HFF-Myc (cell line): ENCODE results near the gene SULT4A1.

Experiments used
- DNase-seq: peaks from one replicate; pipeline ENCODE4 v3.0.0-alpha.2; 2011; ENCODE audit warnings: low read depth; ENCODE audit errors: extremely low read depth
- H3K4me3 ChIP-seq: replicated peaks from 2 replicates; pipeline ENCODE4 v1.5.1; 2011; ENCODE audit warnings: low read depth, mild to moderate bottlenecking, control low read depth, low read length
- TF ChIP-seq, protein P1 (sequence below): IDR thresholded peaks from 2 replicates; pipeline ENCODE4 v1.5.1; 2012; ENCODE audit warnings: mild to moderate bottlenecking, low read depth, low read length, control low read depth; ENCODE audit errors: missing control alignments

Gene SULT4A1

DNA sequence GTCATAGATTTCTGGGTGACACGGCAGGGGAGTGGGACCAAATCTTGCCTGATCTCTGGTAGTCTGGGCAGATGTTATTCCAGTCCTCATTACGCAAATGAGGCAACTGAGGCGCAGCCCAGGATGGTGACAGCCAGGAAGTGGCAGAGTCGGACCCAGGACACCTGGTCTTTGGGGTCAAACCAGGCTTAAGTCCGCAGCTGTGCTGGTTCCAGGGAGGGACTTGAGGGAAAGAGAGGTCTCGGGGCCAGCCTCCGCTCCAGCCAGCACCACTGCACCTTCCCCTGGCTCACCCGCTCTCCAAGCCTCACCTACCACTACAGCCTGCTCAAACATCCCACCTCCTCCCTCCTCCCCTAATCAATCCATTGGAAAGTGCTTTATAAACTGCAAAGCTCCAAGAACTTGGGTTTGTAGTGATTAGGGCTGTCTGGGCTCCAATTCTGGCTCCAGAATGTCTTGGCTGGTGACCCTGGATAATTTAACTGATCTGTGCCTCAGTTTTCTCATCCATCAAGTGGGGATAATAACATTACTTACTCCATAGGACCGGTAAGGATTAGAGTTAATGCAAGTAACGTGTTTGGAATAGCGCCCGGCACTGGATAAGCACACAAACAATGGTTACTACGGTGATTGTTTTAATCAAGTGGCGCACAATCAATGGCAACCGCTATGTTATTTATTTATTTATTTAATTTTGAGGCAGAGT, 30.0 kb upstream of the SULT4A1 start:
- no peak overlapping the region for H3K4me3 ChIP-seq
- TF ChIP-seq, protein P1, sequence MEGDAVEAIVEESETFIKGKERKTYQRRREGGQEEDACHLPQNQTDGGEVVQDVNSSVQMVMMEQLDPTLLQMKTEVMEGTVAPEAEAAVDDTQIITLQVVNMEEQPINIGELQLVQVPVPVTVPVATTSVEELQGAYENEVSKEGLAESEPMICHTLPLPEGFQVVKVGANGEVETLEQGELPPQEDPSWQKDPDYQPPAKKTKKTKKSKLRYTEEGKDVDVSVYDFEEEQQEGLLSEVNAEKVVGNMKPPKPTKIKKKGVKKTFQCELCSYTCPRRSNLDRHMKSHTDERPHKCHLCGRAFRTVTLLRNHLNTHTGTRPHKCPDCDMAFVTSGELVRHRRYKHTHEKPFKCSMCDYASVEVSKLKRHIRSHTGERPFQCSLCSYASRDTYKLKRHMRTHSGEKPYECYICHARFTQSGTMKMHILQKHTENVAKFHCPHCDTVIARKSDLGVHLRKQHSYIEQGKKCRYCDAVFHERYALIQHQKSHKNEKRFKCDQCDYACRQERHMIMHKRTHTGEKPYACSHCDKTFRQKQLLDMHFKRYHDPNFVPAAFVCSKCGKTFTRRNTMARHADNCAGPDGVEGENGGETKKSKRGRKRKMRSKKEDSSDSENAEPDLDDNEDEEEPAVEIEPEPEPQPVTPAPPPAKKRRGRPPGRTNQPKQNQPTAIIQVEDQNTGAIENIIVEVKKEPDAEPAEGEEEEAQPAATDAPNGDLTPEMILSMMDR, result no peak
- no peak for DNase-seq

DNA sequence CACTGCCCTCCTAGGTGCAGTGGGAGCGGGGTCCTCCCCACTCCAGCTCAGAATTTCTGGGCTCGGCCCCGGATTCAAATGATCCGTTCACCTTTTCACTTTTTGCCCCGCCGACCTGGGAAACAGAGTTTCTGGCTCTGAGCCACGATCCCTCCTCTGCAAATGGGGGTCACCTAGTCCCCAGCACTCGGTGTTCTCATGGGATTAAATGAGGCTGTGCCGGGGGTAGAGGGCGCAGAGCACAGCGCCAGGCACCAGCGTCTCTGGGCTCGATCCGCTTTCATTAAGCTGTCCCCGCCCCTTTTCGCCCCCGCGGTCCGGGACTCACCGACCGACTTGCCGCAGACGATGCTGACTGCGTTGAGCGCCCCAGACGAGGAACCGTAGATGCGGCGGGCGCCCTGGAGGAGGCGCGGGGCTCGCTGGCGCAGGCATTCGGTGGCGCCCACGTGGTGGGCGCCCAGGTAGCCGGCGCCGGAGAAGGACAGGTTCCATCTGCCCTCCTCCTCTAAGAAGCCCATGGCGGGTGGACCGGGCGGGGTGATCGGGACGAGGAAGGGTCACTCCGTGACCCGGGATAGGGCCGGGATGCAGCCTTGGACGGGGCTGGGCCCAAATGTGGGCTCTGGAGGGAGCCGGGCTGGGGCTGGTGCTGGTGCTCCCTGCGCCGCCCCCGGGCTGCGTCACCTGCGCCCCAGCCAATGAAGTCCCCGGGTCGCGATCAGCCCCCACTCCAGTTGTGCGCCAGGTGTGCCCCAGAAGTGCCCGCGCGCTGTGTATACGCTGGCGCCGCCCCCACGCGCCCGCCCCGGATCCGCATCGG, 29.3 kb upstream of the SULT4A1 start, which contains the start of gene PNPLA5:
TSS of gene PNPLA5 (minus strand) at position 654 of the 823 bp plus-strand sequence. CDS start at position 521, 133 bp downstream.
- DNase-seq, result no peak
- H3K4me3 ChIP-seq, result peak within 1 kb of the TSS; percentile 27
- TF ChIP-seq, protein P1, result no peak

DNA sequence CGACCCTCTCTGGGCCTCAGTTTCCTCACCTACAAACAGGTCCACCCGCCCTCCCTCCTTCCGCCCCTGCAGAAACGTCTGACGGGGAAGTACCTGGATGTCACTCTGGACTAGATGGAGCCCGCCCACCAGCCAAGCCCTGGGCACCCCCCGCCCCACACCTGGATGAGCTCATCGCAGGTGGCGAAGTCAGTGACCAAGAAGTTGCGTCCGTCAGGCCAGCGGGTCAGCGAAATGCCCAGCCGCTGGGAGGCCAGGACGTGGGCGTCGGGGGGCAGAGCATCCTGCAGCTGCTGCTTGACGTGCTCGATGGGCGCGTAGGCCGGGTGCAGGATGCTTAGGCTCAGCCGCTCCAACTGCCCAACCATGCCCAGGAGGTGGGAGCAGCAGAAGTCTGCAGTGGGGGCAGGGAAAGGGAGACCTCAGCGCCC, 28.6 kb upstream of the SULT4A1 start:
- no peak for DNase-seq
- TF ChIP-seq, protein P1, result no peak
- H3K4me3 ChIP-seq, result peak overlapping the region; percentile 27

DNA sequence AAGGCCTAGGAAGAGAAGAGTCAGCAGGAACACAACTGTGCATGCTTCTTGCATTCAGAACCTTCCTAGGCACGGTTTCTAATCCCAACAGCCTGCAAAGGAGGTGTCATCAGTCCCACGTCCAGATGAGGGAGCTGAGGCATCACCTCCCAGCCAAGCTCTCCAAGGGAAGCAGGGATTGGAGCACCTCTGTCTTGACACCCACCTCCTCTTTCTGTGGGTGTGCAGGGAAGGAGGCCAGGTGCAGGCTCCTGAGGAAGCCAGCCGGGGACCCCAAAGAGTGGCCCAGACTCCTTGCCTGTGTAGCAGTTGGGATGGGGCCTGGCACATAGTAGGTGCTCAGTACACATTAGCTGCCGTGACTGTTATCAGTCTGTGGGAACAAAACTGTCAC, 27.5 kb upstream of the SULT4A1 start:
- no peak overlapping the region for H3K4me3 ChIP-seq
- TF ChIP-seq, protein P1, result peak; percentile 28
- DNase-seq, result no peak

DNA sequence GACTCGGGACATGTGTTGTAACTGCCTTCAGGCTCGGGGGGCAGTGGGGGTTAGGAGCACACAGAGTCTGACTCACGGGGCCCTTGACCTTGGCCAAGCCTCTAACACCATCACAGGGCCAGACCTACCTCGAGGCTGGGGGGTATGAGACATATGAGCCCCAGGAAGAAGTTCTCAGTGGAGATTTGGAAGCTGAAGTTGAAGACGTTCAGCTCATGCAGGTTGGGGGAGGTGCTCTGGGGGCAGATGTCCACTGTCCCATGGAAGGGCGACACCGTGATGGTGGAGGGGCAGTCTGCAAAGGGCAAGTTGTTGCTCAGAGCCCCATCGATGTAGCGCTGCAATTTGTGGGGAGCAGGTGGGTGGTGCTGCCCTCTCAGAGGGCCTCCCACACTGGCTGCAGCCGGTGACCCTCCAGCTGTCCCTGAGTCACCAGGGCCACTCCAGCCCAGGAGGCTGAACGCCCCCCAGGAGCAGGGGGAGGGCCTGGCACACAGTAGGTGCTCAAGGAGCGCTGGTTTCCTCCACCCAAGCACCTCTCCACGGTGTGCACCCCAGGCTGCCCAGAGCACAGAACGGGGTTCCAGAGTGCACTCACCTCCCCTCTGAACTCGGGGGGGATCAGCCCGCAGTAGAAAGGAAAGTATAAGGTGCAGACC, 27.0 kb upstream of the SULT4A1 start:
- no peak for DNase-seq
- H3K4me3 ChIP-seq, result no peak overlapping the region
- TF ChIP-seq, protein P1, result no peak

DNA sequence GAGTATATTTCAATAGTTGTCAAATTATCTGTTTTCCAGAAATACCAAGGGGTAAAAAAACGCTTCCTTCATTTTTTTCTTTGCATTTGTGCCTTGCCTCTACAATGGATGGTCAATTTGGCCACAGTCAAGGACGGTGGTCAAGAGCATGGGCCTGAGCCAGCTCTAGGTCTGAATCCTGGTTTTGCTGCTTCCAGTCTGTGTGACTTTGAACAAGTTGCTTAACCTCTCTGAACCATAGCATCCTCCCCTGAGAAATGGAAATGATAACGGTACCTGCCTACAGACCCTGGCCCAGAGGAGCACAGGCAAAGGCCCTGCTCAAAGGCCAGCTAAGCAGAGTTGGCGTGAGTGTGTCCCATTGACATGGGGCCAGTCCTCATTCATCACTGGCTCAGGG, 26.4 kb upstream of the SULT4A1 start:
- H3K4me3 ChIP-seq, result no peak overlapping the region
- TF ChIP-seq, protein P1, result no peak
- no peak for DNase-seq
